SU-DHL-6 (cell line): Measurements from ENCODE around the gene ASTN2.

Experiments used
- H2AFZ ChIP-seq: fragments of 200-600 bp; sonication (generic); 2 replicates; pipeline ENCODE4 v1.6.1; 2014; ENCODE audit warnings: low read depth, mild to moderate bottlenecking, moderate library complexity, mixed read lengths, antibody characterized with exemption, low read length; ENCODE audit not compliant: severe bottlenecking
- H3F3A ChIP-seq: fragments of 200-600 bp; shearing (Covaris generic); 2 replicates; pipeline ENCODE4 v1.6.0; 2016; ENCODE audit warnings: antibody characterized with exemption, mild to moderate bottlenecking; ENCODE audit not compliant: insufficient read depth
- H3K27ac ChIP-seq: fragments of 200-600 bp; sonication (generic); 2 replicates; pipeline ENCODE4 v1.5.1; 2016; ENCODE audit warnings: low read depth, mild to moderate bottlenecking, low read length, moderate library complexity, mixed read lengths
- H3K27me3 ChIP-seq: fragments of 200-600 bp; sonication (generic), shearing (Covaris generic); 2 replicates; pipeline ENCODE4 v1.6.0; 2014; ENCODE audit warnings: mild to moderate bottlenecking, low read length
- H3K36me3 ChIP-seq: fragments of 200-600 bp; sonication (generic); 2 replicates; pipeline ENCODE4 v1.6.1; 2014; ENCODE audit warnings: mild to moderate bottlenecking, low read length, mixed read lengths
- H3K4me2 ChIP-seq: fragments of 300-600, 200-600 bp; shearing (Covaris generic), sonication (generic); 2 replicates; pipeline ENCODE4 v1.6.0; 2014; ENCODE audit warnings: low read length, low read depth, mild to moderate bottlenecking; ENCODE audit not compliant: poor library complexity, severe bottlenecking
- H3K4me3 ChIP-seq: fragments of 200-600 bp; sonication (generic); 2 replicates; pipeline ENCODE4 v1.5.1; 2014; ENCODE audit warnings: antibody characterized with exemption, low read length, mild to moderate bottlenecking, mixed read lengths; ENCODE audit not compliant: insufficient read depth, poor library complexity, severe bottlenecking
- H3K79me2 ChIP-seq: fragments of 200-600 bp; sonication (generic); 2 replicates; pipeline ENCODE4 v1.6.1; 2014; ENCODE audit warnings: mild to moderate bottlenecking, low read length, moderate library complexity; ENCODE audit not compliant: insufficient read depth
- H3K9ac ChIP-seq: fragments of 200-600 bp; sonication (generic); 2 replicates; pipeline ENCODE4 v1.7.0; 2014; ENCODE audit warnings: mild to moderate bottlenecking, low read length
- H3K9me2 ChIP-seq: fragments of 200-600 bp; sonication (generic); replicated peaks from 2 replicates; pipeline ENCODE4 v1.6.1; 2014; ENCODE audit warnings: low read length; ENCODE audit not compliant: insufficient read depth
- H3K9me3 ChIP-seq: fragments of 200-600 bp; sonication (generic); 2 replicates; pipeline ENCODE4 v1.6.1; 2014; ENCODE audit warnings: low read length, mixed read lengths; ENCODE audit not compliant: insufficient read depth
- H4K20me1 ChIP-seq: fragments of 200-600 bp; sonication (generic); 2 replicates; pipeline ENCODE4 v1.6.1; 2014; ENCODE audit warnings: low read depth, mild to moderate bottlenecking, antibody characterized with exemption, low read length, moderate library complexity, mixed read lengths
- CTCF ChIP-seq: fragments of 200-600 bp; sonication (generic); IDR thresholded peaks from one replicate; pipeline ENCODE4 v1.5.1; 2017; ENCODE audit warnings: antibody characterized with exemption, mild to moderate bottlenecking, low read length, moderate library complexity; ENCODE audit not compliant: insufficient read depth, poor library complexity, severe bottlenecking
- EZH2phosphoT487 ChIP-seq: fragments of 200-600 bp; sonication (generic), shearing (Covaris generic); conservative IDR thresholded peaks from 2 replicates; pipeline ENCODE4 v1.6.1; 2018; ENCODE audit warnings: mild to moderate bottlenecking, antibody characterized with exemption, low read length, moderate library complexity, mixed read lengths

Gene ASTN2

GRCh38 chr9:116703634-116704033, 711.2 kb downstream of the ASTN2 start:
- TF ChIP-seq CTCF (no peak), EZH2phosphoT487 (no peak)
- Histone ChIP-seq H2AFZ (no peak overlapping the region), H3K36me3 (0 out of 2 replicates have a peak, but pooled peaks cover 8% of the 10 kb centered on the region), H3K27me3 (no peaks in the 10 kb centered on the region), H3F3A (no peaks in the 10 kb centered on the region), H3K9me3 (no peaks in the 10 kb centered on the region), H3K4me3 (no peak overlapping the region), H3K9ac (no peak overlapping the region), H3K79me2 (no peaks in the 10 kb centered on the region; the same call in 1 of the 2 replicates), H4K20me1 (no peaks in the 10 kb centered on the region), H3K27ac (no peak overlapping the region), H3K4me2 (no peak overlapping the region), H3K9me2 (no peaks in the 10 kb centered on the region)

- 0 out of 2 replicates have a peak, but pooled peaks cover 8% of the 10 kb centered on the region for H3K36me3 ChIP-seq
- no peaks in the 10 kb centered on the region; the same call in 1 of the 2 replicates for H3K79me2 ChIP-seq
- no peak overlapping the region for H3K4me3 ChIP-seq
- H4K20me1 ChIP-seq: no peaks in the 10 kb centered on the region
- no peaks in the 10 kb centered on the region for H3F3A ChIP-seq
- TF ChIP-seq CTCF: no peak
- TF ChIP-seq EZH2phosphoT487: no peak
- H2AFZ ChIP-seq: no peak overlapping the region
- no peaks in the 10 kb centered on the region for H3K27me3 ChIP-seq
- no peak overlapping the region for H3K9ac ChIP-seq
- H3K9me2 ChIP-seq: no peaks in the 10 kb centered on the region
- no peaks in the 10 kb centered on the region for H3K9me3 ChIP-seq
- H3K27ac ChIP-seq: no peak overlapping the region
- H3K4me2 ChIP-seq: no peak overlapping the region
Measured at GRCh38 chr9:116701940-116702642, 712.8 kb downstream of the ASTN2 start.

- H3K79me2 ChIP-seq: peaks cover 7% of the 10 kb centered on the region; the same call in 1 of the 2 replicates
- H3K9me3 ChIP-seq: no peaks in the 10 kb centered on the region
- H2AFZ ChIP-seq: no peak overlapping the region
- 0 out of 2 replicates have a peak, but pooled peaks cover 8% of the 10 kb centered on the region for H3K36me3 ChIP-seq
- no peak overlapping the region for H3K9ac ChIP-seq
- H3K4me3 ChIP-seq: no peak overlapping the region
- H3F3A ChIP-seq: no peaks in the 10 kb centered on the region
- TF ChIP-seq CTCF: no peak
- TF ChIP-seq EZH2phosphoT487: no peak
- no peak overlapping the region for H3K4me2 ChIP-seq
- no peaks in the 10 kb centered on the region for H3K27me3 ChIP-seq
- H4K20me1 ChIP-seq: no peaks in the 10 kb centered on the region
- no peak overlapping the region for H3K27ac ChIP-seq
- no peaks in the 10 kb centered on the region for H3K9me2 ChIP-seq
Measured at GRCh38 chr9:116700882-116701865, 713.7 kb downstream of the ASTN2 start.
